Neural cell (in vitro differentiated cells): ENCODE measurements around the gene SLC25A34. TPM values are rescaled to one million over a fixed set of nuclear protein-coding genes. Genes with fewer than 3 reads are reported as not detected.

Experiments used
- H2AFZ ChIP-seq: fragments of 200-600, 300-800 bp; sonication (generic), shearing (Covaris generic); 2 replicates; pipeline ENCODE4 v1.6.0; 2014; ENCODE audit warnings: low read depth, mild to moderate bottlenecking, antibody characterized with exemption, low read length, moderate library complexity
- H3F3A ChIP-seq: fragments of 200-600 bp; shearing (Covaris generic); 2 replicates; pipeline ENCODE4 v1.6.1; 2016; ENCODE audit warnings: mild to moderate bottlenecking, moderate library complexity, mixed read lengths, antibody characterized with exemption, low read length; ENCODE audit not compliant: insufficient read depth, poor library complexity, severe bottlenecking
- H3K27ac ChIP-seq: fragments of 200-600, 300-800 bp; sonication (generic), shearing (Covaris generic); 2 replicates; pipeline ENCODE4 v1.5.1; 2014; ENCODE audit warnings: mild to moderate bottlenecking, low read length, moderate library complexity
- H3K27me3 ChIP-seq: fragments of 300-800, 200-600 bp; sonication (generic), shearing (Covaris generic); 2 replicates; pipeline ENCODE4 v1.6.0; 2014; ENCODE audit warnings: mild to moderate bottlenecking, low read depth, low read length, moderate library complexity; ENCODE audit not compliant: insufficient read depth
- H3K36me3 ChIP-seq: fragments of 300-800, 200-600 bp; sonication (generic), shearing (Covaris generic); 2 replicates; pipeline ENCODE4 v1.5.1; 2014; ENCODE audit warnings: mild to moderate bottlenecking, antibody characterized with exemption, low read length, moderate library complexity; ENCODE audit not compliant: insufficient read depth
- H3K4me2 ChIP-seq: fragments of 300-800, 200-600 bp; sonication (generic), shearing (Covaris generic); 2 replicates; pipeline ENCODE4 v1.6.0; 2014; ENCODE audit warnings: mild to moderate bottlenecking, low read length
- H3K4me3 ChIP-seq: fragments of 300-800, 200-600 bp; sonication (generic), shearing (Covaris generic); 2 replicates; pipeline ENCODE4 v1.5.1; 2014; ENCODE audit warnings: mild to moderate bottlenecking, low read length, moderate library complexity
- H3K79me2 ChIP-seq: fragments of 200-600 bp; shearing (Covaris generic); replicated peaks from 2 replicates; pipeline ENCODE4 v1.6.0; 2014; ENCODE audit warnings: mild to moderate bottlenecking, low read length, moderate library complexity; ENCODE audit not compliant: insufficient read depth
- H3K9ac ChIP-seq: fragments of 300-800, 200-600 bp; sonication (generic), shearing (Covaris generic); 2 replicates; pipeline ENCODE4 v1.6.1; 2016; ENCODE audit warnings: mild to moderate bottlenecking, low read length, mixed read lengths
- H3K9me2 ChIP-seq: fragments of 200-600 bp; shearing (Covaris generic); 2 replicates; pipeline ENCODE4 v1.6.1; 2016; ENCODE audit warnings: mild to moderate bottlenecking, low read length, mixed read lengths; ENCODE audit not compliant: insufficient read depth
- H3K9me3 ChIP-seq: fragments of 200-600, 300-800 bp; sonication (generic), shearing (Covaris generic); 2 replicates; pipeline ENCODE4 v1.6.1; 2016; ENCODE audit warnings: mild to moderate bottlenecking, mixed run types, low read length, moderate library complexity, mixed read lengths
- H4K20me1 ChIP-seq: fragments of 200-600 bp; shearing (Covaris generic); 2 replicates; pipeline ENCODE4 v1.6.1; 2016; ENCODE audit warnings: mild to moderate bottlenecking, mixed run types; ENCODE audit not compliant: insufficient read depth
- CTCF ChIP-seq: fragments of 450-650 bp; IDR thresholded peaks from 2 replicates; pipeline ENCODE4 v1.5.1; 2014; ENCODE audit warnings: antibody characterized with exemption, mild to moderate bottlenecking, moderate library complexity; ENCODE audit not compliant: poor library complexity, severe bottlenecking
- EZH2 ChIP-seq: fragments of 200-600, 300-800 bp; shearing (Covaris generic), sonication (generic); IDR thresholded peaks from 2 replicates; pipeline ENCODE4 v1.6.1; 2014; ENCODE audit warnings: antibody characterized with exemption, low read length, borderline replicate concordance, mild to moderate bottlenecking; ENCODE audit not compliant: insufficient read depth, poor library complexity, severe bottlenecking
- MXI1 ChIP-seq: fragments of 450-650 bp; conservative IDR thresholded peaks from 2 replicates; pipeline ENCODE4 v1.6.1; 2014; ENCODE audit warnings: antibody characterized with exemption, mild to moderate bottlenecking; ENCODE audit not compliant: poor library complexity, severe bottlenecking
- POLR2AphosphoS5 ChIP-seq: IDR thresholded peaks from 2 replicates; pipeline ENCODE4 v1.6.1; 2012
- RAD21 ChIP-seq: fragments of 450-650 bp; conservative IDR thresholded peaks from 2 replicates; pipeline ENCODE4 v1.6.1; 2014; ENCODE audit warnings: antibody characterized with exemption, mild to moderate bottlenecking, moderate library complexity
- REST ChIP-seq: IDR thresholded peaks from 2 replicates; pipeline ENCODE4 v1.6.1; 2012; ENCODE audit warnings: borderline replicate concordance
- SMC3 ChIP-seq: fragments of 450-650 bp; conservative IDR thresholded peaks from 2 replicates; pipeline ENCODE4 v1.6.1; 2014; ENCODE audit warnings: antibody characterized with exemption, mild to moderate bottlenecking, moderate library complexity; ENCODE audit not compliant: poor library complexity
- TAF1 ChIP-seq: IDR thresholded peaks from 2 replicates; pipeline ENCODE4 v1.6.1; 2012; ENCODE audit warnings: low read depth
- polyA plus RNA-seq: library from polyadenylated mRNA; depleted of rRNA; stranded (reverse); fragments of >200 nt; gene quantifications from 2 replicates; pipeline ENCODE4 v1.2.3, GENCODE V29; 2014

Gene SLC25A34
- polyA plus RNA-seq, 1 donor from 2014 or later = 5.4 TPM

GRCh38 chr1:15758953-15759661, 23.0 kb downstream of the SLC25A34 start:
- H3K27me3 ChIP-seq = peaks cover 15% of the 10 kb centered on the region

More at GRCh38 chr1:15758953-15759661, 23.0 kb downstream of the SLC25A34 start:
- H4K20me1 ChIP-seq = no peaks in the 10 kb centered on the region
- no peaks in the 10 kb centered on the region for H3K9me2 ChIP-seq
- H3K4me2 ChIP-seq = peak overlapping the region; percentile 61
- TF ChIP-seq RAD21 (no peak), EZH2 (no peak), REST (peak; percentile 19), TAF1 (no peak), POLR2AphosphoS5 (peak; percentile 20), SMC3 (no peak), MXI1 (no peak), CTCF (no peak)
- H3K36me3 ChIP-seq = no peaks in the 10 kb centered on the region
- H2AFZ ChIP-seq = no peak overlapping the region
- no peaks in the 10 kb centered on the region for H3K9me3 ChIP-seq
- H3K9ac ChIP-seq = peak overlapping the region; percentile 85
- no peaks in the 10 kb centered on the region for H3F3A ChIP-seq
- peak overlapping the region; percentile 84 for H3K4me3 ChIP-seq
- peaks cover 6% of the 10 kb centered on the region for H3K79me2 ChIP-seq
- H3K27ac ChIP-seq = peak overlapping the region; percentile 31
